Mesenchymal stem cell (in vitro differentiated cells and primary cell): Measurements from ENCODE around the gene BOC.
A peak's percentile ranks its signal among the peaks of the same experiment; 100 is the strongest.

ENCODE experiments used
- DNase-seq: peaks from one replicate; pipeline ENCODE4 v3.0.0-alpha.2; 2013
- H2AFZ ChIP-seq: one replicate; pipeline ENCODE4 v1.6.1; 2013; ENCODE audit warnings: low read depth, mild to moderate bottlenecking, control low read depth, inconsistent platforms, low read length, moderate library complexity
- H2AK5ac ChIP-seq: 2 replicates; pipeline ENCODE4 v1.6.1; 2013; ENCODE audit warnings: low read length, moderate library complexity, mild to moderate bottlenecking, inconsistent platforms; ENCODE audit not compliant: severe bottlenecking
- H2BK120ac ChIP-seq: one replicate; pipeline ENCODE4 v1.6.1; 2013; ENCODE audit warnings: low read depth, mild to moderate bottlenecking, inconsistent platforms, low read length, moderate library complexity
- H2BK12ac ChIP-seq, 2 experiments: one replicate each; pipeline ENCODE4 v1.6.1; 2013; ENCODE audit warnings: inconsistent platforms in 2 of 2, low read length in 2 of 2, mild to moderate bottlenecking in 2 of 2, moderate library complexity in 2 of 2, control low read depth in 1 of 2
- H2BK15ac ChIP-seq: one replicate; pipeline ENCODE4 v1.6.1; 2013; ENCODE audit warnings: mild to moderate bottlenecking, low read depth, inconsistent platforms; ENCODE audit not compliant: poor library complexity, severe bottlenecking
- H2BK5ac ChIP-seq: 2 replicates; pipeline ENCODE4 v1.6.1; 2013; ENCODE audit warnings: low read depth, mild to moderate bottlenecking, low read length, control low read depth, inconsistent platforms; ENCODE audit not compliant: poor library complexity, severe bottlenecking
- H3K14ac ChIP-seq, 2 experiments: one replicate each; pipeline ENCODE4 v1.6.1; 2013; ENCODE audit warnings: inconsistent platforms in 2 of 2, low read length in 2 of 2, control low read depth in 1 of 2, mild to moderate bottlenecking in 1 of 2, moderate library complexity in 1 of 2
- H3K18ac ChIP-seq, 2 experiments: one replicate each; pipeline ENCODE4 v1.6.1; 2013; ENCODE audit warnings: inconsistent platforms in 2 of 2, low read length in 2 of 2, control low read depth in 1 of 2, low read depth in 1 of 2, mild to moderate bottlenecking in 1 of 2
- H3K23ac ChIP-seq, 2 experiments: one replicate each; pipeline ENCODE4 v1.6.1; 2013; ENCODE audit warnings: inconsistent platforms in 2 of 2, low read length in 2 of 2, mild to moderate bottlenecking in 2 of 2, moderate library complexity in 2 of 2, control low read depth in 1 of 2
- H3K27ac ChIP-seq: 2 replicates; pipeline ENCODE4 v1.5.1; 2013; ENCODE audit warnings: mild to moderate bottlenecking, moderate library complexity, low read length, control low read depth, inconsistent platforms; ENCODE audit not compliant: poor library complexity, severe bottlenecking
- H3K27me3 ChIP-seq, 2 experiments: 2 replicates each; pipeline versions ENCODE4 v1.6.1 to v1.7.0; 2013; ENCODE audit warnings: low read length in 2 of 2, mild to moderate bottlenecking in 2 of 2, moderate library complexity in 2 of 2, control low read depth in 1 of 2, inconsistent platforms in 1 of 2; ENCODE audit not compliant: control insufficient read depth in 1 of 2, insufficient read depth in 1 of 2
- H3K36me3 ChIP-seq, 2 experiments: 2 replicates each; pipeline versions ENCODE4 v1.6.1 to v1.7.0; 2013; ENCODE audit warnings: low read length in 2 of 2, control low read depth in 1 of 2, inconsistent platforms in 1 of 2, low read depth in 1 of 2, mild to moderate bottlenecking in 1 of 2; ENCODE audit not compliant: insufficient read depth in 2 of 2, control insufficient read depth in 1 of 2
- H3K4ac ChIP-seq, 2 experiments: one replicate each; pipeline ENCODE4 v1.6.1; 2013; ENCODE audit warnings: inconsistent platforms in 2 of 2, low read length in 2 of 2, mild to moderate bottlenecking in 2 of 2, moderate library complexity in 2 of 2, control low read depth in 1 of 2, low read depth in 1 of 2
- H3K4me1 ChIP-seq: 2 replicates; pipeline ENCODE4 v1.6.1; 2013; ENCODE audit warnings: low read depth, low read length, control low read depth; ENCODE audit not compliant: control insufficient read depth, insufficient read depth
- H3K4me2 ChIP-seq: 2 replicates; pipeline ENCODE4 v1.6.1; 2013; ENCODE audit warnings: low read length, mild to moderate bottlenecking, inconsistent platforms; ENCODE audit not compliant: poor library complexity, severe bottlenecking
- H3K4me3 ChIP-seq, 2 experiments: 2 replicates each; pipeline versions ENCODE4 v1.5.1 to v1.7.0; 2013; ENCODE audit warnings: low read length in 2 of 2, mild to moderate bottlenecking in 2 of 2, control low read depth in 1 of 2, low read depth in 1 of 2; ENCODE audit not compliant: insufficient read depth in 1 of 2
- H3K79me1 ChIP-seq: replicated peaks from 2 replicates; pipeline ENCODE4 v1.6.1; 2013; ENCODE audit warnings: mild to moderate bottlenecking, control low read depth, low read length, inconsistent platforms; ENCODE audit not compliant: poor library complexity, severe bottlenecking
- H3K9ac ChIP-seq: 2 replicates; pipeline ENCODE4 v1.7.0; 2013; ENCODE audit warnings: mild to moderate bottlenecking, low read length, moderate library complexity
- H3K9me3 ChIP-seq: 2 replicates; pipeline ENCODE4 v1.7.0; 2013; ENCODE audit warnings: mild to moderate bottlenecking, low read length; ENCODE audit not compliant: control insufficient read depth
- H4K8ac ChIP-seq: one replicate; pipeline ENCODE4 v1.6.1; 2013; ENCODE audit warnings: inconsistent platforms, mild to moderate bottlenecking, low read length, moderate library complexity
- H4K91ac ChIP-seq: one replicate; pipeline ENCODE4 v1.6.1; 2013; ENCODE audit warnings: mild to moderate bottlenecking, low read length, inconsistent platforms
- WGBS: methylation state at CpG from one replicate; pipeline ENCODE4 v1.1.7; 2013; ENCODE audit warnings: mixed read lengths; 5-methylcytosine and 5-hydroxymethylcytosine counted together

BOC gene

DNA sequence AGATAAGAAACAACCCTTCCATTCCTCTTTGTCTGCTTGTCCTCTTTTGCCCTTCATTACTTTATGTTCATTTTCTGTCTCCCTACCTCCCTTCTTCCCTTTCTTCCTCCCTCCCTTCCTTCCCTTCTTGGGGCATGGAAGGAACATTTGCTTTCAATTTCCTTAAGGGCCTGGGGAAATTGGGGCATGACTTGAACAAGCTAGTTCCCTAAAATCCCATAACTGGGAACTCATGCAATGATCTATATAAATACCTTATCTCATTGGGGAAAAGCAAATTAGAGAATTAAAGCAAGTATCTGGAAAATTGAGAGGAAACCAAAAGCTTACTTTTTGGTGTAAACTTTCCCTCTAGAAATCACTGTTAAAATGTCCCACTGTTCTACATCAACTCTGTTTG is 35.7 kb downstream of the BOC start:
- Histone ChIP-seq H2BK12ac (peak overlapping the region in 1 of 2 experiments; percentile 18), H3K23ac (peak overlapping the region in 1 of 2 experiments; percentile 23), H4K91ac (no peak overlapping the region), H2BK15ac (no peak overlapping the region), H2AFZ (no peak overlapping the region), H3K18ac (no peak overlapping the region), H3K27me3 (no peaks in the 10 kb centered on the region), H2AK5ac (no peak overlapping the region), H3K9me3 (no peaks in the 10 kb centered on the region), H2BK120ac (no peak overlapping the region), H3K79me1 (peaks cover 18% of the 10 kb centered on the region), H4K8ac (no peak overlapping the region), H2BK5ac (no peak overlapping the region), H3K4me3 (peak overlapping the region in 1 of 2 experiments; percentile 12), H3K27ac (no peak overlapping the region), H3K4me1 (peaks cover 11% of the 10 kb centered on the region), H3K14ac (no peak overlapping the region), H3K4ac (no peak overlapping the region), H3K9ac (peak overlapping the region; percentile 80), H3K36me3 (peaks cover 16 to 26% of the 10 kb centered on the region in 2 experiments), H3K4me2 (no peak overlapping the region)
- no peak for DNase-seq

DNA sequence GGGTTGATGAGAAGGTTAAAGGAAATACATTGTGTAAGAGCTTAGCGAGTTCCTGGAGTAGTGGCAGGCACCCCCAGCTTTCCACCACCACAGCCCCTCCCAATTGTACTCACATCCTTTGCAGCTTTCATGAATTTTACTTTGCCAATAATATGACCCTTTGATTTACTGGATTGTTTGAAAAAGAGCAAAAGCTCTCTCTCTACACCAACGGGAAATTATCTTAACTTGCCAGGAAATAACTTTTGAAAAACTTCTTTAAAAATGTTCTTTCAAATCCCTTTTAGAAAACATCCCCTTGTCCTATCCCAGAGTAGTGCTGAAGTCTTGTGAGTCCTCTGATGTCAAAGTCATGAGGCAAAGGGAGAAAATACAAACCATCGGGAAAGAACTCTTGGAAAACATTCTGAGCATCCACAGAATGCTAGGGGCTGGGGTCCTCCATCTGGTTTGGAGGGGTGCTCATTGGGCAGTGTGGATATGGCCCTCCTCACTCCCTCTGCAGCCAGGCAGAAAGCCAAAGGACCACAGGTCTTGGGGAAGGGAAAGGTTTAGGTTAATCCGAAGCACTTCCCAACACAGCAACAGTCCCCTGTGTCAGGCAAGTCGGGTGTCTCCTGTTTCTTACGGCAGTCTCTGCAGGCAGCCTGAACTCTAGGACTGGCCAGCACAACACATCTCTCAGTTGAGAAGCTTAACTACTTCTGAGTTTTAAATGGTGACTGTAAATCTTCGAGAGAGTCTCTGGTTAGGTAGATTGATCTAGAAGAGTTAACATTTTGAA is 36.5 kb downstream of the BOC start:
- Histone ChIP-seq H3K9me3 (no peaks in the 10 kb centered on the region), H4K8ac (peak overlapping the region; percentile 69), H3K79me1 (peaks cover 15% of the 10 kb centered on the region), H3K18ac (peak overlapping the region in 1 of 2 experiments; percentile 13), H3K27me3 (no peaks in the 10 kb centered on the region), H3K4me1 (peaks cover 8% of the 10 kb centered on the region), H3K9ac (peak overlapping the region; percentile 80), H3K4me3 (peak overlapping the region in 1 of 2 experiments; percentile 12), H2BK12ac (no peak overlapping the region), H3K23ac (no peak overlapping the region), H3K4ac (peak overlapping the region in 1 of 2 experiments; percentile 32), H3K27ac (no peak overlapping the region), H2BK5ac (no peak overlapping the region), H2BK15ac (peak overlapping the region; percentile 26), H3K36me3 (peaks cover 24 to 32% of the 10 kb centered on the region in 2 experiments), H2BK120ac (no peak overlapping the region), H3K4me2 (no peak overlapping the region), H2AK5ac (no peak overlapping the region), H2AFZ (no peak overlapping the region), H3K14ac (no peak overlapping the region), H4K91ac (peak overlapping the region; percentile 70)
- no peak for DNase-seq
- WGBS = 62% methylated on average over 5 of the region's 7 CpGs

DNA sequence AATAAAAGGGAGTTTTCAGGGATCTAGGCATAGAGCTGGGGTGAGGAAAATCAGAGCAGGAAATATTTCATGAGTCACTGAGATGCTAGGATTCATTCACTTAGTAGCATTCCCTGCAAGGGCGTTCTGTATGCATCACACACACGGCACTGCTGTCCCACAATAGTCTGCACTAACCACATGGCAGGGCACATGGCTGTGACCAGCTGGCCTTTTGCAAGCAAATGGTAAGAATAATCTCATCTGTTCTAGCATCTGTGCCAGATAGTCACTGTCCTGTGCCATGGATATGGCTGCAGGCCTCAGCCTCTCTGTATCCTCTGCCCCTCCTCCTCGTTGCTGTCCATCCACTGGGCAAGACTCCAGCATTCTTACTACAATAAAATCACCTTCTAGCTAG is 37.8 kb downstream of the BOC start:
- peak overlapping the region in 1 of 2 experiments; percentile 80 for H2BK12ac ChIP-seq
- no peak overlapping the region for H2AFZ ChIP-seq
- H3K9me3 ChIP-seq = no peaks in the 10 kb centered on the region
- H3K36me3 ChIP-seq = peaks cover 24 to 40% of the 10 kb centered on the region in 2 experiments
- no peak overlapping the region for H4K8ac ChIP-seq
- peaks cover 7% of the 10 kb centered on the region for H3K79me1 ChIP-seq
- peak overlapping the region; percentile 80 for H3K9ac ChIP-seq
- no peak overlapping the region for H3K27ac ChIP-seq
- peak; percentile 84 for DNase-seq
- peaks cover 8% of the 10 kb centered on the region for H3K4me1 ChIP-seq
- H3K27me3 ChIP-seq = no peaks in the 10 kb centered on the region
- no peak overlapping the region for H2BK5ac ChIP-seq
- H3K4ac ChIP-seq = no peak overlapping the region
- H4K91ac ChIP-seq = no peak overlapping the region
- no peak overlapping the region for H3K23ac ChIP-seq
- H3K4me3 ChIP-seq = no peak overlapping the region
- H3K18ac ChIP-seq = no peak overlapping the region
- no peak overlapping the region for H2BK15ac ChIP-seq
- no peak overlapping the region for H2BK120ac ChIP-seq
- 31% methylated on average over 3 of the region's 3 CpGs for WGBS
- H3K4me2 ChIP-seq = no peak overlapping the region
- H2AK5ac ChIP-seq = no peak overlapping the region
- no peak overlapping the region for H3K14ac ChIP-seq

DNA sequence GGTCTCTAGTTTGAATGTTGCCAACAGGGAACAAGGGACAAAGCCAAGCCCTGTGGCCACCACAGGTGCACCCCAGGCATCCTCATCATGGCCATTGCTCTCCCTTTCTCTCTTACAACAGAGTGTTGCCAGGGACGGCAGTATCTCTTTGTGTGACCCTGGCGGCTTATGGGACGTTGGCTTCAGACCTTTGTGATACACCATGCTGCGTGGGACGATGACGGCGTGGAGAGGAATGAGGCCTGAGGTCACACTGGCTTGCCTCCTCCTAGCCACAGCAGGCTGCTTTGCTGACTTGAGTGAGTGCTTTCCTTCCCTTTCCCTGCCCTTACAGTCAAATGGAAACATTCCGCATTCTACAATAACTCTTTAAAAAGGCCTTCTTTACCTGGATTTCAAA is 38.2 kb downstream of the BOC start:
- Histone ChIP-seq H3K79me1 (peaks cover 7% of the 10 kb centered on the region), H2AK5ac (no peak overlapping the region), H2BK5ac (no peak overlapping the region), H3K27ac (no peak overlapping the region), H3K4me2 (no peak overlapping the region), H2BK15ac (no peak overlapping the region), H2BK12ac (no peak overlapping the region), H3K4me3 (no peak overlapping the region), H2AFZ (no peak overlapping the region), H3K4ac (no peak overlapping the region), H2BK120ac (no peak overlapping the region), H4K8ac (no peak overlapping the region), H3K27me3 (no peaks in the 10 kb centered on the region), H3K4me1 (peaks cover 8% of the 10 kb centered on the region), H3K36me3 (peaks cover 28 to 40% of the 10 kb centered on the region in 2 experiments), H3K9ac (peak overlapping the region; percentile 26), H3K23ac (no peak overlapping the region), H4K91ac (no peak overlapping the region), H3K14ac (peak overlapping the region in 1 of 2 experiments; percentile 37), H3K9me3 (no peaks in the 10 kb centered on the region), H3K18ac (no peak overlapping the region)
- no peak for DNase-seq
- WGBS = 98% methylated on average over 7 of the region's 8 CpGs
